Caco-2 (cell line): Measurements from ENCODE around the gene TMEM86A. TPM values are rescaled to one million over a fixed set of nuclear protein-coding genes. Genes with fewer than 3 reads are reported as not detected.
A peak's percentile ranks its signal among the peaks of the same experiment; 100 is the strongest.

Experiments
- BruUV-seq: library from RNA; stranded (reverse); fragments of 400-500 nt; replicated peaks from 2 replicates; lab custom pipeline; 2021; lab: Mats Ljungman, UMichigan
- CTCF ChIA-PET: fragments of 300-600 bp; sonication (Branson Sonifier 250); formaldehyde crosslinking; loops from one replicate; lab custom pipeline; 2022; ENCODE audit warnings: antibody characterized with exemption; lab: Charles Lee
- POLR2A ChIA-PET: fragments of 300-600 bp; sonication (Branson Sonifier 250); formaldehyde crosslinking; loops from one replicate; lab custom pipeline; 2022; ENCODE audit warnings: antibody characterized with exemption; lab: Charles Lee
- DNase-seq, 2 experiments: peaks; one replicate each; pipeline versions ENCODE4 v3.0.0 to v3.0.0-alpha.2; 2020 to 2022
- H3K27me3 ChIP-seq: replicated peaks from 2 replicates; pipeline ENCODE4 v1.6.0; 2011; ENCODE audit warnings: low read length; ENCODE audit not compliant: control insufficient read depth, insufficient read depth
- H3K36me3 ChIP-seq: 2 replicates; pipeline ENCODE4 v1.5.1; 2011; ENCODE audit warnings: low read length; ENCODE audit not compliant: control insufficient read depth, insufficient read depth
- H3K4me1 ChIP-seq: fragments of 250-450 bp; sonication (Bioruptor Pico); 2 replicates; pipeline ENCODE4 v1.5.1; 2020; ENCODE audit warnings: mild to moderate bottlenecking
- H3K4me3 ChIP-seq: 2 replicates; pipeline ENCODE4 v1.5.1; 2011; ENCODE audit warnings: low read depth, mild to moderate bottlenecking, control low read depth, low read length
- H3K9me3 ChIP-seq: fragments of 250-450 bp; sonication (Bioruptor Pico); 2 replicates; pipeline ENCODE4 v1.5.1; 2020; ENCODE audit warnings: mild to moderate bottlenecking, moderate library complexity
- H3K27ac Mint-ChIP-seq: one replicate; pipeline ENCODE4 v1.8.0; 2022; ENCODE audit warnings: mixed read lengths; ENCODE audit not compliant: unreplicated experiment
- H3K27me3 Mint-ChIP-seq: one replicate; pipeline ENCODE4 v1.8.0; 2022; ENCODE audit warnings: mixed read lengths; ENCODE audit not compliant: insufficient read depth, unreplicated experiment
- H3K36me3 Mint-ChIP-seq: one replicate; pipeline ENCODE4 v1.8.0; 2022; ENCODE audit warnings: mild to moderate bottlenecking, mixed read lengths; ENCODE audit not compliant: insufficient read depth, unreplicated experiment
- H3K4me1 Mint-ChIP-seq: one replicate; pipeline ENCODE4 v1.8.0; 2022; ENCODE audit warnings: low read depth, mixed read lengths; ENCODE audit not compliant: unreplicated experiment
- H3K4me3 Mint-ChIP-seq: one replicate; pipeline ENCODE4 v1.8.0; 2022; ENCODE audit warnings: mild to moderate bottlenecking, moderate library complexity, mixed read lengths; ENCODE audit not compliant: unreplicated experiment
- H3K9me3 Mint-ChIP-seq: one replicate; pipeline ENCODE4 v1.8.0; 2022; ENCODE audit warnings: mixed read lengths; ENCODE audit not compliant: unreplicated experiment
- intact Hi-C: fragments of 100-400 bp; cut with micrococcal nuclease; formaldehyde crosslinking; loops from one replicate; pipeline ENCODE4 v1.10.0; 2022; ENCODE audit not compliant: unreplicated experiment
- total RNA-seq: library from RNA; stranded (reverse); gene quantifications from 2 replicates; pipeline ENCODE4 v1.2.3, GENCODE V29; 2022
- TF ChIP-seq, protein P1 (sequence below), 2 experiments: fragments of 200-600 bp in 1 of 2; IDR thresholded peaks; 1 replicate in 1 of 2; 2 replicates in 1 of 2; pipeline versions ENCODE4 v1.5.1 to v1.8.0; 2011 to 2022; ENCODE audit warnings: antibody characterized with exemption in 1 of 2, control low read depth in 1 of 2, inconsistent platforms in 1 of 2, low read depth in 1 of 2, low read length in 1 of 2, mild to moderate bottlenecking in 1 of 2, moderate library complexity in 1 of 2; ENCODE audit not compliant: insufficient read depth in 1 of 2, severe bottlenecking in 1 of 2, unreplicated experiment in 1 of 2

Gene TMEM86A
- total RNA-seq, 1 experiment from 2014 or later: 0.25 TPM

- Histone ChIP-seq H3K4me1 (no peaks in the 10 kb centered on the region), H3K36me3 (no peaks in the 10 kb centered on the region), H3K27me3 (no peaks in the 10 kb centered on the region; the same call in 1 of the 2 replicates), H3K9me3 (no peaks in the 10 kb centered on the region), H3K4me3 (peak overlapping the region; percentile 64)
- Mint-ChIP-seq H3K4me1 (peaks cover 17% of the 10 kb centered on the region), H3K27ac (peak overlapping the region; percentile 3), H3K9me3 (no peaks in the 10 kb centered on the region), H3K36me3 (no peaks in the 10 kb centered on the region), H3K27me3 (peaks cover 17% of the 10 kb centered on the region), H3K4me3 (peak overlapping the region; percentile 72)
- peak in 1 of 2 experiments; percentile 34 for DNase-seq
- TF ChIP-seq, protein P1, sequence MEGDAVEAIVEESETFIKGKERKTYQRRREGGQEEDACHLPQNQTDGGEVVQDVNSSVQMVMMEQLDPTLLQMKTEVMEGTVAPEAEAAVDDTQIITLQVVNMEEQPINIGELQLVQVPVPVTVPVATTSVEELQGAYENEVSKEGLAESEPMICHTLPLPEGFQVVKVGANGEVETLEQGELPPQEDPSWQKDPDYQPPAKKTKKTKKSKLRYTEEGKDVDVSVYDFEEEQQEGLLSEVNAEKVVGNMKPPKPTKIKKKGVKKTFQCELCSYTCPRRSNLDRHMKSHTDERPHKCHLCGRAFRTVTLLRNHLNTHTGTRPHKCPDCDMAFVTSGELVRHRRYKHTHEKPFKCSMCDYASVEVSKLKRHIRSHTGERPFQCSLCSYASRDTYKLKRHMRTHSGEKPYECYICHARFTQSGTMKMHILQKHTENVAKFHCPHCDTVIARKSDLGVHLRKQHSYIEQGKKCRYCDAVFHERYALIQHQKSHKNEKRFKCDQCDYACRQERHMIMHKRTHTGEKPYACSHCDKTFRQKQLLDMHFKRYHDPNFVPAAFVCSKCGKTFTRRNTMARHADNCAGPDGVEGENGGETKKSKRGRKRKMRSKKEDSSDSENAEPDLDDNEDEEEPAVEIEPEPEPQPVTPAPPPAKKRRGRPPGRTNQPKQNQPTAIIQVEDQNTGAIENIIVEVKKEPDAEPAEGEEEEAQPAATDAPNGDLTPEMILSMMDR (IDR thresholded peaks at IDR 0.05; ENCODE audit: insufficient read depth in 1 of 2, low read depth in 1 of 2, low read length in 1 of 2, severe bottlenecking in 1 of 2, unreplicated experiment in 1 of 2): no peak
- intact Hi-C loops: no loop called here
- CTCF ChIA-PET: interaction anchor here (0.6 to 1.6 kb wide), 5 partner anchors 11 to 166 kb away, joined by 3 to 5 read pairs (median 4); no protein-coding TSS in a partner anchor
- POLR2A ChIA-PET: interaction anchor here (0.6 kb wide), 1 partner anchor 1163 kb away, joined by 3 read pairs; no protein-coding TSS in a partner anchor
- no TSS peak for BruUV-seq
Measured at GRCh38 chr11:18706330-18707243, 8.0 kb downstream of the TMEM86A start.

DNA sequence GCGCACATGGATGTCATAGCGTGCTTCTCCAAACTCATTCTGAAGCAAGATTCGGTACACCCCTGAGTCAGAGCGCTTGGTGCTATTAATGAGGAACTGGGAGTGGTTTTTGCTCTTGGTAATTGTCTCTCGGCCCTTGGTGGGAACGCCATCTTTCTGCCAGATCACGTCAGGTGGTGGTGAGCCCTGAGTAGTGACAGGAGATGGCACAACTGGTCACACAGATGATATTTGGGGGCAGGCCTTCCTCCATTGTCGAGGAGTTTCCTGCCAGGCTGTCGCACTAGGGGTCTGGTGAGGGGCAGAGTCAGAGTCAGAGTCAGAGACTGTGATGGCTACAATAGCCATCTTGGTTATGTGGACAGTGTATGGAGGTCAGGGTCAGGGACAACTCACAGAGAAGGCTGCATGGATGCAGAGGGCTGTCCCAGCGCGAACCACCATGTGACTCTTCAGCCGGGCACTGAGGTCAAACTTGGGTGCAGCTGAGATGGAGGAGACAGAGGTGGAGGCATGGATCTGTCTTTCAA is 9.3 kb downstream of the TMEM86A start:
- TF ChIP-seq, protein P1 (IDR thresholded peaks at IDR 0.05; ENCODE audit: insufficient read depth in 1 of 2, low read depth in 1 of 2, low read length in 1 of 2, severe bottlenecking in 1 of 2, unreplicated experiment in 1 of 2): no peak
- no peaks in the 10 kb centered on the region for H3K4me1 ChIP-seq
- no peak for DNase-seq
- intact Hi-C loops: no loop called here
- H3K9me3 ChIP-seq: no peaks in the 10 kb centered on the region
- H3K9me3 Mint-ChIP-seq: no peaks in the 10 kb centered on the region
- H3K27ac Mint-ChIP-seq: no peak overlapping the region
- H3K27me3 Mint-ChIP-seq: peaks cover 17% of the 10 kb centered on the region
- CTCF ChIA-PET: interaction anchor here (1.5 kb wide), 1 partner anchor 14 kb away, joined by 4 read pairs; no protein-coding TSS in a partner anchor
- H3K4me3 Mint-ChIP-seq: peak overlapping the region; percentile 72
- BruUV-seq: no TSS peak
- H3K4me1 Mint-ChIP-seq: peaks cover 17% of the 10 kb centered on the region
- H3K4me3 ChIP-seq: no peak overlapping the region
- no peaks in the 10 kb centered on the region; the same call in 1 of the 2 replicates for H3K27me3 ChIP-seq
- POLR2A ChIA-PET: no interaction called here
- H3K36me3 Mint-ChIP-seq: no peaks in the 10 kb centered on the region
- no peaks in the 10 kb centered on the region for H3K36me3 ChIP-seq

- Mint-ChIP-seq H3K9me3 (no peaks in the 10 kb centered on the region), H3K4me3 (no peak overlapping the region), H3K4me1 (peaks cover 17% of the 10 kb centered on the region), H3K27me3 (peaks cover 14% of the 10 kb centered on the region), H3K36me3 (no peaks in the 10 kb centered on the region), H3K27ac (no peak overlapping the region)
- H3K4me3 ChIP-seq: no peak overlapping the region
- H3K36me3 ChIP-seq: no peaks in the 10 kb centered on the region
- DNase-seq: no peak
- no TSS peak for BruUV-seq
- intact Hi-C loops: no loop called here
- CTCF ChIA-PET: no interaction called here
- no peaks in the 10 kb centered on the region for H3K4me1 ChIP-seq
- TF ChIP-seq, protein P1 (IDR thresholded peaks at IDR 0.05; ENCODE audit: insufficient read depth in 1 of 2, low read depth in 1 of 2, low read length in 1 of 2, severe bottlenecking in 1 of 2, unreplicated experiment in 1 of 2): no peak
- H3K9me3 ChIP-seq: no peaks in the 10 kb centered on the region
- POLR2A ChIA-PET: no interaction called here
- no peaks in the 10 kb centered on the region; the same call in 1 of the 2 replicates for H3K27me3 ChIP-seq
Measured at GRCh38 chr11:18709414-18709813, 10.8 kb downstream of the TMEM86A start.
